Thymus (tissue), 11 donors: ENCODE measurements around the gene SRBD1. TPM values are rescaled to one million over a fixed set of nuclear protein-coding genes. Genes with fewer than 3 reads are reported as not detected.
"Not testable (repeated sequence)": the region's sequence is repeated elsewhere in the genome, so short reads cannot be mapped to it uniquely, and the experiment has no call there.

Source experiments
- DNase-seq, 9 donors: peaks; one replicate each; pipeline ENCODE4 v3.0.0-alpha.2; 2013; ENCODE audit warnings: low spot score in 9 of 9, low read depth in 6 of 9, missing footprints in 1 of 9
- H3K27ac ChIP-seq, 2 donors: one replicate each; pipeline ENCODE4 v1.5.1; 2013; ENCODE audit warnings: control low read depth in 1 of 2, low read depth in 1 of 2, low read length in 1 of 2, mild to moderate bottlenecking in 1 of 2, moderate library complexity in 1 of 2
- H3K27me3 ChIP-seq, 2 donors: one replicate each; pipeline ENCODE4 v1.5.1; 2013; ENCODE audit warnings: low read length in 1 of 2; ENCODE audit not compliant: control insufficient read depth in 2 of 2, insufficient read depth in 1 of 2
- H3K36me3 ChIP-seq, 2 donors: one replicate each; pipeline ENCODE4 v1.5.1; 2013; ENCODE audit warnings: low read length in 1 of 2, mild to moderate bottlenecking in 1 of 2, moderate library complexity in 1 of 2; ENCODE audit not compliant: control insufficient read depth in 2 of 2, insufficient read depth in 2 of 2
- H3K4me1 ChIP-seq, 2 donors: one replicate each; pipeline ENCODE4 v1.5.1; 2013; ENCODE audit warnings: low read length in 2 of 2; ENCODE audit not compliant: control insufficient read depth in 2 of 2, insufficient read depth in 2 of 2
- H3K4me3 ChIP-seq, 2 donors: one replicate each; pipeline ENCODE4 v1.5.1; 2013; ENCODE audit warnings: low read length in 2 of 2, control low read depth in 1 of 2, mild to moderate bottlenecking in 1 of 2
- H3K9me3 ChIP-seq, 2 donors: one replicate each; pipeline ENCODE4 v1.5.1; 2013; ENCODE audit warnings: low read length in 1 of 2, mild to moderate bottlenecking in 1 of 2; ENCODE audit not compliant: control insufficient read depth in 2 of 2, insufficient read depth in 1 of 2
- WGBS: extraction: QIAGEN DNeasy Blood & Tissue Kit; methylation state at CpG from one replicate; pipeline ENCODE4 v1.1.7; 2013; 5-methylcytosine and 5-hydroxymethylcytosine counted together
- polyA plus RNA-seq: library from polyadenylated mRNA; stranded (reverse); fragments of 200-250 nt; gene quantifications from one replicate; pipeline ENCODE4 v1.2.3, GENCODE V29; 2013
- total RNA-seq: library from RNA; stranded (reverse); fragments of 120-200 nt; gene quantifications from one replicate; pipeline ENCODE4 v1.2.4, GENCODE V29; 2013
- donor health status: healthy.

Gene SRBD1
- total and polyA plus RNA-seq, 2 donors, result 11.0 to 22.4 TPM

- Histone ChIP-seq H3K27me3 (no peaks in the 10 kb centered on the region), H3K4me1 (no peaks in the 10 kb centered on the region), H3K27ac (no peak overlapping the region), H3K9me3 (no peaks in the 10 kb centered on the region), H3K36me3 (no peaks in the 10 kb centered on the region), H3K4me3 (no peak overlapping the region)
- WGBS, result 98% methylated on average over 6 of the region's 6 CpGs
- DNase-seq, result no peak
These were observed 171.0 kb downstream of the SRBD1 start for GRCh38 chr2:45439788-45440773.

GRCh38 chr2:45438872-45439665 lies 172.0 kb downstream of the SRBD1 start:
- 97% methylated on average over 3 of the region's 3 CpGs for WGBS
- DNase-seq, result no peak
- Histone ChIP-seq H3K4me3 (no peak overlapping the region), H3K9me3 (no peaks in the 10 kb centered on the region), H3K27me3 (no peaks in the 10 kb centered on the region), H3K4me1 (no peaks in the 10 kb centered on the region), H3K36me3 (no peaks in the 10 kb centered on the region), H3K27ac (no peak overlapping the region)

- H3K4me3 ChIP-seq, result no peak overlapping the region
- no peaks in the 10 kb centered on the region for H3K36me3 ChIP-seq
- H3K27me3 ChIP-seq, result no peaks in the 10 kb centered on the region
- no peaks in the 10 kb centered on the region for H3K4me1 ChIP-seq
- 72% methylated on average over 2 of the region's 2 CpGs for WGBS
- no peak overlapping the region for H3K27ac ChIP-seq
- no peak for DNase-seq
- no peaks in the 10 kb centered on the region for H3K9me3 ChIP-seq
These were observed 174.6 kb downstream of the SRBD1 start for GRCh38 chr2:45436456-45436855.

DNA sequence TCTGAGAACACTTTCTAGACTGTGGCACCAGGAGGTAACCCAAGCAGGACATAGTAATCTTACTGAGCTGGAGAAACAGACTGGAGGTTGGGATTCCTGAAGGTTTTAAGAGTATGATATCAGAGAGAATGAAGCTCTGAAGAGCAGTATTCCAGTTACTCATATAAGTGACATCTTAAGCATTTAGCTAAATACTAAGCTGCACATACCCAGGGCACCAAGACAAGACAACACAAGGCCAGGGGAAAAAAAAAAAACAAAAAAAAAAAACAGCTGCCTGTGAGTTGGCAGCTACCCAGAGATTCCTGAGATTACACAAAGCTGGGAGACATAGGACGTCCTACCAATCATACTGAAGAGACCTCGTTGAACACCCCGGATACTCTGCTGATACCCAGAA lies 175.8 kb downstream of the SRBD1 start:
- H3K27ac ChIP-seq, result no peak overlapping the region
- no peak for DNase-seq
- no peaks in the 10 kb centered on the region for H3K4me1 ChIP-seq
- H3K9me3 ChIP-seq, result no peaks in the 10 kb centered on the region
- H3K27me3 ChIP-seq, result no peaks in the 10 kb centered on the region
- H3K4me3 ChIP-seq, result no peak overlapping the region
- 97% methylated on average over 3 of the region's 3 CpGs for WGBS
- H3K36me3 ChIP-seq, result no peaks in the 10 kb centered on the region

DNA sequence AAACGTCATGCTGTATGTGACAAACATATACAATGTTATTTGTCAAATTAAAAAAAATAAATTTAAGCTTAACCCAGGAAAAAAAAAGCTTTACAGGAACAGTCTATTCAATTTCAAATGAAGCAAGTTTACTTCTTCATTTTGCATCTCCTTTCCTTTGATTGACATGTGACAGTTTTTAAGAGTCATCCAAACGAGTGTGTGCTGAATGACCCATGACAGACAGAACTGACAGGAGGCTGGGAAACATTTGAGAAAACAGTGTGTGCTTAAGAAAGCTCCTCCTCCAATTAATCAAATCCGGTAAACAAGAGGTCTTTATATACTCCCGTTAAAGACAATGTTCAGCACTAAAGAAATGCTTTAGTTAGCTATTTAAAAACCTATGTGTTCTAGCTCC lies 177.7 kb downstream of the SRBD1 start:
- H3K9me3 ChIP-seq, result no peaks in the 10 kb centered on the region
- 89% methylated on average over 4 of the region's 4 CpGs for WGBS

GRCh38 chr2:45432406-45432805 lies 178.7 kb downstream of the SRBD1 start:
- WGBS, result 99% methylated on average over 1 of the region's 1 CpG
- H3K36me3 ChIP-seq, result no peaks in the 10 kb centered on the region
- DNase-seq, result no peak
- H3K4me1 ChIP-seq, result no peaks in the 10 kb centered on the region
- H3K27ac ChIP-seq, result no peak overlapping the region
- H3K27me3 ChIP-seq, result no peaks in the 10 kb centered on the region
- H3K4me3 ChIP-seq, result no peak overlapping the region
- no peaks in the 10 kb centered on the region for H3K9me3 ChIP-seq

More for the DNA sequence above, 177.7 kb downstream of the SRBD1 start:
- H3K27me3 ChIP-seq, result no peaks in the 10 kb centered on the region
- no peaks in the 10 kb centered on the region for H3K4me1 ChIP-seq
- no peak overlapping the region for H3K27ac ChIP-seq
- no peak for DNase-seq
- no peak overlapping the region for H3K4me3 ChIP-seq
- no peaks in the 10 kb centered on the region for H3K36me3 ChIP-seq

DNA sequence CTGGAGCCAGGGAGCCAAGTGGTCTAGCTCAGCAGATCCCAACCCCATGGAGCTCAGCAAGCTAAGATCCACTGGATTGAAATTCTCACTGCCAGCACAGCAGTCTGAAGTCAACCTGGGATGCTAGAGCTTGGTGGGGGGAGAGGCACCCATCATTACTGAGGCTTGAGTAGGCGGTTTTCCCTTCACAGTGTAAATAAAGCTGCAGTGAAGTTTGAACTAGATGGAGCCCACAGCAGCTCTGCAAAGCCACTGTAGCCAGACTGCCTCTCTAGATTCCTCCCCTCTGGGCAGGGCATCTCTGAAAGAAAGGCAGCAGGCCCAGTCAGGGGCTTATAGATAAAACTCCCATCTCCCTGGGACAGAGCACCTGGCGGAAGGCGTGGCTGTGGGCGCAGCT lies 185.0 kb downstream of the SRBD1 start:
- DNase-seq, H3K27ac ChIP-seq, H3K4me1 ChIP-seq, H3K9me3 ChIP-seq, H3K27me3 ChIP-seq, H3K36me3 ChIP-seq, H3K4me3 ChIP-seq: not testable (repeated sequence)
- 99% methylated on average over 4 of the region's 4 CpGs for whole genome bisulfite sequencing

DNA sequence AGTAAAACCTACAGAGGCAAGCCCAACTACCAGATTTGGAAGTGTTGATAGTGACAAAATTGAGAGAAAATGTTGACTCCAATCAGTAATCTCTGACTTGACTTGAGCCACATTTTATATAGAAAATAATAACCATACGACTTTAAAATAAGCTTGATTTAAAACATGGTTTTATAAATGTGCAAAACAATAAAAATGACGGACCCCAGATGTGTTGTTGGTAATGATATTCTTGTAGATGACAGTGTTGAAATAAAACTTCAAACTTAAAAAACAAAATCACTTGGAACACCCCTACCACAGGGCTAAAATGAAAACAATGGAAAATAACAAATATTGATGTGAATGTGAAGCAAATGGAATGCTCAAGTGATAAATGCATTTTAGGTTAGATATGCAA lies 188.1 kb downstream of the SRBD1 start:
- 97% methylated on average over 2 of the region's 2 CpGs for WGBS
- no peak overlapping the region for H3K27ac ChIP-seq
- DNase-seq, result no peak
- peaks cover 0 to 2% of the 10 kb centered on the region in 2 donors for H3K36me3 ChIP-seq
- no peaks in the 10 kb centered on the region for H3K9me3 ChIP-seq
- H3K4me1 ChIP-seq, result no peaks in the 10 kb centered on the region
- no peaks in the 10 kb centered on the region for H3K27me3 ChIP-seq
- no peak overlapping the region for H3K4me3 ChIP-seq

GRCh38 chr2:45418532-45418931 lies 192.5 kb downstream of the SRBD1 start:
- WGBS, result 95% methylated on average over 3 of the region's 3 CpGs
- no peaks in the 10 kb centered on the region for H3K4me1 ChIP-seq
- DNase-seq, result no peak

More at GRCh38 chr2:45418532-45418931, 192.5 kb downstream of the SRBD1 start:
- Histone ChIP-seq H3K36me3 (peaks cover 0 to 5% of the 10 kb centered on the region in 2 donors), H3K27me3 (no peaks in the 10 kb centered on the region), H3K9me3 (no peaks in the 10 kb centered on the region), H3K4me3 (no peak overlapping the region), H3K27ac (no peak overlapping the region)
